Measurements from ENCODE around the gene HMX2.

The HMX2 gene

DNA sequence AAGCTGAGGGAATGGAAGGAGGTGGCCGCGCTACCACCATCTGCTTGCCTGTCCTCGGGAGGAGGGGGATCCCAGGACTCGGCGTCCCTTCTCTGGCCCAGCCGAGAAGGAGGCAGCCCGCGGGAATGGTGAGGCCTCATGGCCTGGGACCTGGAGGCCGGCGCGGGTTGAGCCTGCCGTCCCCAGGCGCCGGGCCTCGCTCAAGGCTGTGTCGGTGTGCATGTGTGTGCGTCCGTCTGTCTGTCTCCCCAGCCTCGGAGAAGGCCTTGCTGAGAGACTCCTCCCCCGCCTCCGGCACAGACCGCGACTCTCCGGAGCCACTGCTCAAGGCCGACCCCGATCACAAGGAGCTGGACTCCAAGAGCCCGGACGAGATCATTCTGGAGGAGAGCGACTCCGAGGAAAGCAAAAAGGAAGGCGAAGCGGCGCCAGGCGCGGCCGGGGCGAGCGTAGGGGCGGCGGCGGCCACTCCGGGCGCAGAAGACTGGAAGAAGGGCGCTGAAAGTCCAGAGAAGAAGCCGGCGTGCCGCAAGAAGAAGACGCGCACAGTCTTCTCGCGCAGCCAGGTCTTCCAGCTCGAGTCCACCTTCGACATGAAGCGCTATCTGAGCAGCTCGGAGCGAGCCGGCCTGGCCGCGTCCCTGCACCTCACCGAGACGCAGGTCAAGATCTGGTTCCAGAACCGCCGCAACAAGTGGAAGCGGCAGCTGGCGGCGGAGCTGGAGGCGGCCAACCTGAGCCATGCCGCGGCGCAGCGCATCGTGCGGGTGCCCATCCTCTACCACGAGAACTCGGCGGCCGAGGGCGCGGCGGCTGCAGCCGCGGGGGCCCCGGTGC, 10.9 kb upstream of the HMX2 start:
- DNase-seq (ENCODE audit: extremely low spot score, insufficient read length, low read depth): no peak
- FAIRE-seq: no peak

DNA sequence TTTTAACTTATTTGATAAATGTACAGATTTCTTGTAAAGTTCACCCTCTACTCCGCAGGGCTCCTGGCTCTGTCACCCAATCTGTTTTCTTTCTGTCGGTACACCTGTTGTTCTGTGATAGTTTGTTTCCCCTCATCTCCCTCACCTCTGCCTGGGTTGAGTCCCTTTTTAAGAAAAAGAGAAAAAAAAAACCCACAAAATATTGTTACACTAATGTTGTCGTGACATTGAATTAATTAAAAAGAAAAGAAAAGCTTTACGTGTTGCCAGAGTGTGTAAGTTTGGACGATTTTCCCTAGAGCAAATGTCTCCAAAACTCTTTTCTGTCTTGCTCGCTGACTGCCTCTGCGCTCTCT, 8.8 kb upstream of the HMX2 start:
- DNase-seq (ENCODE audit: extremely low spot score, insufficient read length, low read depth) (no peak), FAIRE-seq (no peak)

DNA sequence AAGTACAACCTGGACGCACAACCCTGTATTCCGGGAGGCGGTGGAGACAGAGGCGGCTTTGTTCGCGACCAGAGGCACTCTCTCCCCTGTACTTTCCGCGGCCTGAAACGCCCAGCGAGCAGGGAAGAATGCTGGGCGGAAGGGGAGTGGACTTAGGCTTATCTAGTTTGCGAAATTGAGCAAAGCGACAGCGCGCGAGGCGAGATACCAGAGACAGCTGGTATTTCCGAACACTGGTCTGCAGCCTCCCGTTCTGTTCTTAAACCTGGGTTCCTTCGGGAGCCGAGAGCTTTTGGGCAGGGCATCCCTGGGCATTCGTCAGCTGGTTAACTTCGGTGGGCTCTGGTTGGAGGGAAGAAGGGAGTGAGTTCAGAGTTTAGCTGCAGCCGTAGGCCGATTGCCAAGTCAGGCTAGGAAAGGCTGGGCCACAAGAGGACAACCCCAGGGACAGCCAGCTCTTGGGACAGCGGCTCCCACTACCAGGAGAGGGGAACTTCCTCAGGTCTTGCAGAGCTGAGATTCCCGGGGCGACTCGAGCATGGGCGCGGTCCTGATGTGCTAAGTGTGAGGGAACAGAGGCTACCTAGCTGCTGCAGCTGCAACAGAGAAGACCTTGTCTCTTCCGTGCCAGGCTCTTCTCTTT, 8.3 kb upstream of the HMX2 start:
- no peak for DNase-seq (ENCODE audit: extremely low spot score, insufficient read length, low read depth)
- FAIRE-seq: no peak

DNA sequence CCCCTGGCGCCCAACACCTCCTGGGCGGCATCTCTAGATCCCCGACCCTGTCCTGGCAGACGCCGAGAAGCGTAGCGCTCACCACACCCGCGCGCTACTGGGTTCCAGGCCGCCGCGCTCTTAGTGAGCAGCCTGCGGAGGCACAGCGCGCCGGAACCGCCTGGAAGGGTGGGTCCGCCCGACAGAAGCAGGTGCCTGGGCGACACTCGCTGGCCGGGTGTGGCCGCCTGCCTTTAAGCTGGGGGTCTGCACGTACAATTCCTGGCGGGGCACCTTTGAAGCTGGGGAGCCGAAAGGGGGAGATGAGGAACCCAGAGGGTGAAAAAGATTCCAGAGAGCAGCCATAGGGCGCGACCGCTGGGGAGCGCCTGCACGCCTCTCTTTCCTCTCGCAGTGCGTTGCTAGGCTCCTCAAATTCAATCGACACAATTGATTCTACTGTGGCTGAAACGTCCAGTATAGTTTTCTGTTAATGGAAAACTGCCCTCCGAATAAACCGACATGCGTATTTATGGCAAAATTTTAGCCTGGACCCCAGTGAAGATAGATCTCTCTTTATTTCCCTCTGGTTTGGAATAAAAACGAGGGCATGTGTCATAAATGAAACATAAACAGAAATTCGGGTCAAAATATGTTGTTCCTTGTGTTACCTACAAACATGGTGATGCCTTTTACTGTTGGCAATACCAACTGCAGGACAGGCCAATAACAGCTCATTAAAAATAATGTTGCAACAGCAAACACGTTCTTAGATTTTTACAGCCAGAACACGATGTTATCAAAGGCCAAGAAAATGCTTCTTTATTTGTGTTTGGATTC, 7.6 kb upstream of the HMX2 start:
- no peak for FAIRE-seq

DNA sequence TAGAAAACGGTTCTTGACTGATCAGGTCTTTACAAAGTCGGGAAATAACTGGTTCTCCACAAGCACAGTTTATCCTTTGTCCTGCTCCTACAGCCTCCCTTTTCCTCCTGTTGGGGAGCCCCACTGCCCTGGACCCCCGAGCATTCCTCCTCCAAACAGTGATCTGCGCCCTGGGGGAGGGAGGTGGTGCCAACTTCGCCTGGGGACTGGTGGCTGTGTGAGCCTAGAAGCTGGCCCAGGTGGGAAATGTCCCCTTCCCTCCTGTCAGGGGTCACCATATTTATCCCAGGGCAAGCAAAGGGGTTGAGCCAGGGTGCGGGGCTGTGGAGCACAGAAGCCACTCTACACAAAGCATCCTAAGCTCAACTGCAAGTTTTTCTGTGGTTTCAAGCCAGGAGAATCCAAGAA, 6.9 kb upstream of the HMX2 start:
- no peak for FAIRE-seq
- DNase-seq (ENCODE audit: extremely low spot score, insufficient read length, low read depth): no peak

More for the DNA sequence above, 7.6 kb upstream of the HMX2 start:
- DNase-seq (ENCODE audit: extremely low spot score, insufficient read length, low read depth): no peak

DNA sequence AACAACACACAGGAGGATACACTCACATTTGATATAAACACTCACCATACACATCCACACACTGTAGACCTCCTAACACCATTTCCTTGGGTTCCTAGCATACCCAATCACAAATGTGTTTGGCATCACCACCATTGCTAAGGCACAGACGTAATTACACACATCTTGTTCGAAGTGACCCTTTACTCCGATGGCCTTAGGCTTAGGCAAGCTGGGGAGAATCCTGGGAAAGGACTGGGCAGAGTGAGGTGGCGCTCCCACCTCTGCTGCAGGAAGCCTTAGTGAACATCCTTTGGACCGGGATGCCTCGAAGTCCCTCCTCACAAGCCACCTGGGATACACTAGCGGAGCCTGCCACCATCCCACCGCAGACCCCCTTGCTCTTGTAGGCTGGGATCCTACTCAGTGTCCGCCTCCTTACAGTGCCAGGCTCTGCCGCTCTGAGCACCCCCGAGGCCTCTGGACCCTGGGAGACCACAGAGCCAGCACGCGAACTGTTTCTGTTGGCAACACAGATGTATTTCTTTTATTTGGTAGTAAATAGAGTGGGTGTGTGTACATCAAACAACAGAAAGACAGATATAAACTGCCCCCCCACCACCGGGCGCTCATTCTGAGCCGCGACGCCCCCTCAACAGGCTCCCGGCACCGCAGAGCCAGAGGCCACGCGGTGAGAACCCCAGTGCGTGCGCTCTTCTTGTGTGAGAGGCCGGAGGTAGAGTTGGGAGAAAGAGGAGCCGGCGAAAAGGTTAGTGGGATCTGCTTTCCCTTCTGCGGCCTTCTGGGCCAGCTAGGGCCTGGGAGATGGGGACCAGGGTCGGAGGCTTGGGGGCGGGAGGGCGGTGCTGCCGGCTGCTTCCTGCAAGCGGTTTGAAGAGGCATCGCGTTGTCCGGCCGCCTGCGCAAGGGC, 5.9 kb upstream of the HMX2 start:
- FAIRE-seq: no peak
- no peak for DNase-seq (ENCODE audit: extremely low spot score, insufficient read length, low read depth)

DNA sequence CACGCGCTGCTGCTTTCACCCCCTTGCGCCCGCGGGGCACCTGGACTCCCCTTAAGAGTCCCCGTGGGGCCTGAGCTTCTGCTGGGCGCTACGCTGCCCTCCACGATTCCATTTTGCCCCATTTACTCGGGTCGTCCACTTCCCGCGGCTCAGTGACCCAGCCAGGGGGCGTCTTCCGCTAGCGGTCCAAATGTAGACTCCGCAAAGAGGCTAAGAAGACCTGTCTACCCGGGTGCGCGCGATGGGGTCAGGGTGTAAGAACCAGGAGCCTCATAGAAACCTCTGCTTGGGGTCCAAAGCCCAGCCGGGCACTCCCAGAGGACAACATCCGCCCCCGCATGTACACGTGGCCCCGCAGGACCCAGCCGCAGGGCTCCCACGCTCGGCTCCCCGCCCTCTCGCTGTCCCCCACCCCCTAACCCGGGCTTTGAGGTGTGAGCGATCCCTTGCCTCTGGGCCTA, 5.2 kb upstream of the HMX2 start:
- FAIRE-seq: no peak
- DNase-seq (ENCODE audit: extremely low spot score, insufficient read length, low read depth): no peak

DNA sequence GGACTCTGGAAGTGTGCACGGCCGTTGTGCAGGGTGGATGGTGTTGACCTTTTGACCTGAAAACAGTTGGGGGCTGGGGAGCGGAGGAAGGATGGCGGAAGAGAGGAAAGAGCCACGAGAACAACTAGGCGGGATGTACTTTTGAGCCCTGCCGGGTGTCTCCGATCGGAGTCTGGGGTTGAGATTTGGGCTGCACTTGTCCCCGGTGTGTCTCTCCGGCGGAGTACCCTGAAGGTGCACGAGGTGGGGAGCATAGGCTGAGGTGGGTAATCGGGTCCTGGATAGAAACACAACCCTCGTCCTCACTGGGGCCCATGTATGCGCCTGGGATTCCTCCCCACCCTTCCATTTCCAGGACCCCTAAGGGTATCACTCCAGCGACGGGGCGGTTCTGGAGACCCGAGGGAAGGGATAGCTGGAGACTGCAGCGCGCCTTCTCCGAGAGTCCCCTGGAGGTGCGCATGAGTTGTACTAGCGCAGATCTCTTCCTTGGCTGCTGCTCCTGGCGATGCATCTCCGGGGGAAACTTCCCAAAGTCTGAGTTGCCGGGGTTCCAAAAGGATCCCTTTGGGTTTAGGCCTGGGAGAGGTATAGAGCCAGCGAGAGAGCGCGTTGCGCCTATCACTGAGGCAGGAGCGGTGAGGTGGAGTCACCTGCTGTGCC, 4.6 kb upstream of the HMX2 start:
- FAIRE-seq (no peak), DNase-seq (ENCODE audit: extremely low spot score, insufficient read length, low read depth) (no peak)

DNA sequence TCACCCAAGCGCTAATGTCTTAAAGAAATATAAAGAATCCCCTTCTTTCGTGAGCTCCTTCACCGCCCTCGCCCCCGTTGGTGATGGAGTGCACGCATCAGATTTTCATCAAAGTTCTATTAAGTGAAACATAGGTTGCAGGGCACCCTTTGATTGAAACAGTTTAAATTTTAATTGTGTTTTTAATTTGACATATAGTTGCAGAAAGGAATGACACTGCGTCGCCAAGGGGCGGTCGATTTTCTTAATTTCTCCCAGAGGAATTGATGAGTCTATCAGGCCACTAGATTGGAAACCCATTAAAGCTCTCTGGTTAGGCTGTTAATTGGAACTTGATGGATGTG, 4.1 kb upstream of the HMX2 start:
- DNase-seq (ENCODE audit: extremely low spot score, insufficient read length, low read depth) (no peak), FAIRE-seq (no peak)

DNA sequence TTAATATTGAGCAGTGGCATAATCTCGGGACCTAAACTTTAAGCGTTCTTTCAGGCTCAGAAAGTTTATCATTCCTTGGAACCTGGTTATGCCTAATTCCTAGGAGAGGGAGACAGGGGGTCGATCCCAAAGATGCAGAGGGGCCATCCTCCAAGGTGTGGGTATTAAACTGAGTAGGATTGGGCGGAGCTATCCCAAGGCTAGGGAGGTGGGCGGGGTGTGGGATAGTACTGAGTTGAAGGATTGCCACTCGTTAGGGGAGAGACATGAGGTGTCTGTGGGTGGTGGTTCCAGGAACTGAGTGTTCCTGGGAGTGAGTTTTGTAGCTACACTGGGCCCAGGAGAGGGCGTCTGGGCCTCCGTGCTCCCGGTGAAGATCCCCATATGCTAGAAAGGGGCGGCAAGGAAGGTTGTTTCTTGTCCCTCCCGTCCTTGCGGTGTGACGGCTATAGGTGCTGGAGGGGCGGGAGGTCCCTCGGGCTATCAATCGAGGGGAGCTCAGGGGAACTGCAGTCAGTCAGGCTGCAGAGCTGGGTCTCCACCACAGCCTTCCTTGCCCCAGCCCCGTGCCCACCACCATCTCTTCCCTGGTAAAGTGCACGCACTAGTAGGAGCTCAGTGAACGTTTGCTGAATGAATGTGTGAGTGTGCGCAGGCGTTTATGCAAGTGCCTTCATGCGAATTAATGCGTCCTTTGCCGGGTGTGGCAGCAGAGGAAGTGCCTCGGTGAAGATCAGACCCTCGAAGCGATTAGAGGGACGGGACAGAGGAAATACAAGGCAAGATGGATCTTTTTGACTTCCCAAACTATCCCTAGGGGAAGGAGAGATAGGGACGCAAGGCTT, 3.0 kb upstream of the HMX2 start:
- no peak for DNase-seq (ENCODE audit: extremely low spot score, insufficient read length, low read depth)
- no peak for FAIRE-seq

DNA sequence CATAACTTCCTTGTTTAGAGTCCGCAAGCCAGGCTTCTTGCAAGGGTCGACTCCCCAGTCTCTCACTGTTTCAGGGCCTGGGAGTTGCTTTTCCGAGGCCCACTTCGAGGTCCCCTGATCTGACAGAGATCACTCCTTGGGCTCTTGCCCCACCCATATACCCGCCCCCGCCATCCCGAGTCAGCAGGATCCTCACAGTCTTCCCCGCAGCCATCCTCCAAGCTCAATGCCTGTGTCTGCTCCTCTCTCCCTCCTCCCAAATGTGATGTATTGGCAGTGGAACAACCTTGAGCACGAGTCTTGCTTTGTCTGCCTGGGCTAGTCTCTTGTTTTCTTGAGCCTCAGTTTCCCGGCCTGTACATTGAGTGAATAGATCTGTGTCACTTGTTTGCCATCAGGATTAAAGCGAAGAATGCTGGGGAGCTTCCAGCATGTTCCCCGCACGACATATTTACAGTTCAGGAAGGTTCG, 2.4 kb upstream of the HMX2 start:
- DNase-seq (ENCODE audit: extremely low spot score, insufficient read length, low read depth) (no peak), FAIRE-seq (no peak)

DNA sequence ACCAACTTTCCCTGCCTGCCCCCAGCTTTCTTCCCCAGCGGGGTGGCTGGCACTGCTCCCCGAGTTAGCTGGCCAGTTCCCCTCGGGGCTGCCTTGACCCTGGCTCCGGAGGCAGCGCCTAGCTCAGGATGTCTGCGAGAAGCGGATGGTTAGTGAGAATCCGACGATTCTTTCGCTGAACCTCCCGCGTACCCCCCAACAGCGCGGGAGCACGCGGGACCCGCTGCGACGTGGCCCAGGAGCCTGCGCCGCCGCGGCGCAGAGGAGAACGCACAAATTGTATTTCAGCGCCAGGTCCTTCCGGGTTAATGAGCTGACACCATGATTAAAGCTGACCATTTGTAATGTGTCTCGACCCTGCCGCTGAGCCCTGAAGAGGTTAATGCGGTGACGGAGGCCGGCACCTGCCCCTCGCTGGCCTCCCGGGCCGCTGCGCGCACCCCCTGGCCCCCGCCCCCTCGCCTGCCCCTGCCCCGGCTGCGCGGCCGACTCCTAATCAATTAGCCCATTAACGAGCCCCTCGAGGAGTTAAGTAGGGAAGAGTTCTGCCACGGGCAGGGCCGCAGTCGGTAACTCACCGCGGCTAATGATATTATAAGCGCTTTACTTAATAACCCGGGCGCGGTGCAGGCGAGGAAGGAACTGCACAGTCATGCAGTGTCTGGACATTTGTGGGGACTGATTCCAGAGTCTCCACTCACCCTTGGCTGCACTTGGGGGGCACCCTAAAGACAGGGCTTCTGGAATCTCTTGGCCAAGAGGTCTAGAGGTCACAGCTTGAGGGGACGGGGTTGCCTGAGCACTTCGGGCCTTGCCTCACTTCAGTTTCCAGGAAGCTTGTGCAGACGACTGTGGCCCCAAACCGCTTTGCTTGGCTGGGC, 1.7 kb upstream of the HMX2 start:
- FAIRE-seq: no peak

DNA sequence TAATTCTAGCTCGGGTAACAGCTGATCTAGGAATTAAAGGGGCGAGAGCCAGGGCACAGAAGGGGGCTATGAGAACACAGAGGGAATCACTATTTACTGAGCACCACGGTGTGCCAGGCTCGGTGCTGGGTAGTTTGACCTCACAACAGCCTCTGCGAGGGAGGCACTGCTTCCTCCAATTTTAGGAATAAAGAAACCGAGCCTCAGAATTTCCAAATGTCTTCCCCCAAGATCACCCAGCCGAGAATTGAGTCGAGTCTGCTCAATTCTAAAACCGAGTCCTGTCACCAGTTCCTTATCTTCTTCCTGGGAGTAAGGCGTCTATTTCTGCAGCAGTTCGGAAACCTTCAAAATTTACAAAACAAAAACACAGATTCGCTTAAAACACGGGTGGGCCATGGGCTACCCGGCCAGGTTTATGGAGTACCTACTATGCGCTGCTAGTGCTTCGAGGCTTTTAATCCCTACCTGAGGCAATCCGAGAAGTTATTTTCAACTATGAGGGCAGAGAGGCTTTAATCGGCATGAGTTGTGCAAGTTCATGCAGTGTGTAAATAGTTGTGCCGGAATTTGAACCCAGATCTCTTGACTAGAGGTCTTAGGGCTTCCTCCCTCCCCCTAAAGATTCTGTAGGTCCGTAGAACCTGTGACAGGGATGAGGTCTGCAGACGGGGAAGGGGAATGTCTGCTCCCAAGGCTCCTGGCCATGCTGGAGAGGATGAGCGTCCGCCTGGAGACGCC, 872 bp upstream of the HMX2 start:
- DNase-seq (ENCODE audit: extremely low spot score, insufficient read length, low read depth): no peak

More for the DNA sequence above, 1.7 kb upstream of the HMX2 start:
- no peak for DNase-seq (ENCODE audit: extremely low spot score, insufficient read length, low read depth)

DNA sequence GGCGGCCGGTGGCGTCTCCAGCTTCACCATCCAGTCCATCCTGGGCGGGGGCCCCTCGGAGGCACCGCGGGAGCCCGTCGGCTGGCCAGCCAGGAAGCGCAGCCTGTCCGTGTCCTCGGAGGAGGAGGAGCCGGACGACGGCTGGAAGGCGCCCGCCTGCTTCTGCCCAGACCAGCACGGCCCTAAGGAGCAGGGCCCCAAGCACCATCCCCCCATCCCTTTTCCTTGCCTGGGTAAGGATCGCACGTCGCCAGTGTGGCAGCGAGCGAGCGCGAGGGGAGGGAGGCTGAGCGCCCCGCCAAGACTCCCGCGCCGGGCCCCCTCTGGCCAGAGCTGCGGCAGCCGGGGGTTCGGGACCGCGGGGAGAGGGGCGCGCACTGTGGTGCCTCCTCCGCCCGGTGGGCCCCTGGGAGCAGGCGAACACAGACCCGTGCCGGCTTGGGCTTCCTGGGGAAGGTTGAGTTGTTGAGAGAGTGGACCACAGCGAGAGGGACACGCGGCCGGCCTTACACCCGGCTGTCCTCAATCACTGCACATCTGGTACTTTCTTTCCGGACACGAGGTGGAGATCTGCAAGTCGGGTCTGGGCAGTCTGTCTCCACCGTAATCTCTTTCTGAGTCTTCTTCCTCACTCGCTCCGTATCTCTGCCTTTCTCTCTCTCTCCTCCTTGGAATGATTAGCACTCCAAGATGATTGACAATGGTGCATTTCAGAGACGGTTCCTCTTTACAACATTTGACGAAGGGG, 652 bp downstream of the HMX2 start:
- no peak for DNase-seq (ENCODE audit: extremely low spot score, insufficient read length, low read depth)
- FAIRE-seq: no peak

More for the DNA sequence above, 872 bp upstream of the HMX2 start:
- no peak for FAIRE-seq

DNA sequence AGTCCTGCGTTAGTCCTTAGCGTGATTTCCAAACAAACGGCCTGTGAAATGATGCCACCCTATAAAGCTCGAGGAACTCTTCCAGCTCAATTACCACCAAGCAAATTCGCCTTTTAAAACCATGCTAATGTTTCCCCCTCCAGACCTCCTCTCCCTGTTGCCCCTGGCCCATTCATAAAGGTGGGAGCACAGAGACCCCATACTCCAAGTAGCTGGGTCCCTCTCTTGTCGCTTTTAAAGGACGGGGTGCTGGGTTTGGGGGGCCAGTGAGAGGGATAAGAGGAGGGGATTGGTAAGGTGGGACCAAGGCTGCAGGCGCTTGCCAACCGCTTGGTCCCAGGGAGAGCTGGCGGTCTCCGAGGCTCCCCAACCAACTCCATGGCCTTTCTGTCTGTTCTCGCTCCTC, 1.2 kb downstream of the HMX2 start:
- DNase-seq (ENCODE audit: extremely low spot score, insufficient read length, low read depth) (no peak), FAIRE-seq (no peak)

Measured in GM18507 (cell line).